GM12864 (cell line): ENCODE measurements around the gene IFT43.
A peak's percentile ranks its signal among the peaks of the same experiment; 100 is the strongest.

Experiments
- DNase-seq: peaks from one replicate; pipeline ENCODE4 v3.0.0-alpha.2; 2011; ENCODE audit warnings: low read depth
- H3K4me3 ChIP-seq: 2 replicates; pipeline ENCODE4 v1.5.1; 2011; ENCODE audit warnings: mild to moderate bottlenecking, low read depth, low read length, control low read depth
- CTCF ChIP-seq: IDR thresholded peaks from 2 replicates; pipeline ENCODE4 v1.5.1; 2011; ENCODE audit warnings: low read depth, mild to moderate bottlenecking, moderate library complexity, low read length, control low read depth, inconsistent platforms; ENCODE audit errors: missing control alignments

The IFT43 gene

GRCh38 chr14:75985618-75986438, at the start of gene IFT43:
Gene IFT43, plus strand, starts transcription at chr14:75985763. Its CDS starts 24 bp downstream, at chr14:75985787.
- DNase-seq = peak; percentile 43
- H3K4me3 ChIP-seq = peak within 1 kb of the TSS; percentile 69
- TF ChIP-seq CTCF = no peak

- TF ChIP-seq CTCF = no peak
- no peak for DNase-seq
- no peak overlapping the region for H3K4me3 ChIP-seq
Observed at GRCh38 chr14:75939200-75939599, 46.4 kb upstream of the IFT43 start.

- TF ChIP-seq CTCF = no peak
- no peak for DNase-seq
Observed at GRCh38 chr14:75941030-75941429, 44.5 kb upstream of the IFT43 start.

GRCh38 chr14:75944607-75945241, 40.8 kb upstream of the IFT43 start:
- TF ChIP-seq CTCF = no peak
- no peak for DNase-seq

More at GRCh38 chr14:75941030-75941429, 44.5 kb upstream of the IFT43 start:
- H3K4me3 ChIP-seq = no peak overlapping the region

GRCh38 chr14:75946785-75947184, 38.8 kb upstream of the IFT43 start:
- TF ChIP-seq CTCF = no peak
- no peak for DNase-seq

More at GRCh38 chr14:75944607-75945241, 40.8 kb upstream of the IFT43 start:
- no peak overlapping the region for H3K4me3 ChIP-seq

GRCh38 chr14:75952489-75952888, 33.1 kb upstream of the IFT43 start:
- DNase-seq = no peak
- no peak for TF ChIP-seq CTCF
- H3K4me3 ChIP-seq = no peak overlapping the region

More at GRCh38 chr14:75946785-75947184, 38.8 kb upstream of the IFT43 start:
- H3K4me3 ChIP-seq = no peak overlapping the region
